GM12878 (cell line): ENCODE measurements around the gene SNAPC4.

Experiments used
- CHD4 ChIP-seq: fragments of 200-600 bp; sonication (generic); IDR thresholded peaks from 2 replicates; pipeline ENCODE4 v1.6.1; 2016; ENCODE audit warnings: mild to moderate bottlenecking
- CTCF ChIP-seq, 3 experiments: IDR thresholded peaks in 2 of 3; conservative IDR thresholded peaks in 1 of 3; 2 replicates each; pipeline ENCODE4 v1.5.1; 2011; ENCODE audit warnings: low read depth in 3 of 3, low read length in 3 of 3, mild to moderate bottlenecking in 3 of 3, control low read depth in 2 of 3, moderate library complexity in 2 of 3, inconsistent platforms in 1 of 3, mixed read lengths in 1 of 3; ENCODE audit not compliant: control insufficient read depth in 2 of 3, insufficient read depth in 1 of 3; ENCODE audit errors: extremely low read depth in 1 of 3
- EP300 ChIP-seq, 2 experiments: fragments of 150-350 bp in 1 of 2; IDR thresholded peaks; 2 replicates each; pipeline ENCODE4 v1.6.1; 2011 to 2012; ENCODE audit warnings: low read depth in 2 of 2, low read length in 2 of 2, borderline replicate concordance in 1 of 2, improper control_type of control experiment in 1 of 2, inconsistent platforms in 1 of 2; ENCODE audit not compliant: control insufficient read depth in 1 of 2
- FOS ChIP-seq: IDR thresholded peaks from 3 replicates; pipeline ENCODE4 v1.6.1; 2011; ENCODE audit warnings: borderline replicate concordance; ENCODE audit not compliant: insufficient read length; ENCODE audit errors: extremely low read depth
- JUNB ChIP-seq: IDR thresholded peaks from 2 replicates; pipeline ENCODE4 v1.6.1; 2016; ENCODE audit warnings: antibody characterized with exemption, mild to moderate bottlenecking
- TAF1 ChIP-seq: IDR thresholded peaks from 2 replicates; pipeline ENCODE4 v1.6.1; 2011; ENCODE audit warnings: mild to moderate bottlenecking, low read depth, low read length, borderline replicate concordance

- TF ChIP-seq TAF1 (no peak), CTCF (IDR thresholded peaks at IDR 0.05 in 2 of 3, conservative IDR thresholded peaks at IDR 0.05 in 1 of 3; ENCODE audit: control insufficient read depth in 2 of 3, extremely low read depth in 1 of 3, insufficient read depth in 1 of 3, low read depth in 3 of 3, low read length in 3 of 3) (no peak), JUNB (no peak), EP300 (IDR thresholded peaks at IDR 0.05; ENCODE audit: borderline replicate concordance in 1 of 2, control insufficient read depth in 1 of 2, low read depth in 2 of 2, low read length in 2 of 2) (no peak), FOS (no peak), CHD4 (no peak)
Measured at GRCh38 chr9:136416914-136417313, 16.9 kb upstream of the SNAPC4 start.
